Raji (cell line): ENCODE results near the gene SLC1A1.

Experiments used
- POLR2A ChIP-seq: IDR thresholded peaks from 2 replicates; pipeline ENCODE4 v1.6.1; 2011; ENCODE audit warnings: low read depth, low read length, control low read depth; ENCODE audit not compliant: insufficient read depth

SLC1A1 gene

GRCh38 chr9:4583001-4583400, 92.7 kb downstream of the SLC1A1 start:
- TF ChIP-seq POLR2A: no peak

GRCh38 chr9:4584636-4585035, 94.4 kb downstream of the SLC1A1 start:
- no peak for TF ChIP-seq POLR2A

- TF ChIP-seq POLR2A: no peak
Observed at GRCh38 chr9:4585135-4585534, 94.9 kb downstream of the SLC1A1 start.

- TF ChIP-seq POLR2A: no peak
Observed at GRCh38 chr9:4588721-4589120, 98.5 kb downstream of the SLC1A1 start.

GRCh38 chr9:4590430-4591122, 100.3 kb downstream of the SLC1A1 start:
- TF ChIP-seq POLR2A: no peak

- TF ChIP-seq POLR2A: no peak
Observed at GRCh38 chr9:4591123-4591500, 100.8 kb downstream of the SLC1A1 start.

- no peak for TF ChIP-seq POLR2A
Observed at GRCh38 chr9:4592295-4592694, 102.0 kb downstream of the SLC1A1 start.

- TF ChIP-seq POLR2A: no peak
Observed at GRCh38 chr9:4592886-4593285, 102.6 kb downstream of the SLC1A1 start.

GRCh38 chr9:4594545-4594944, 104.3 kb downstream of the SLC1A1 start:
- no peak for TF ChIP-seq POLR2A

GRCh38 chr9:4594994-4595393, 104.7 kb downstream of the SLC1A1 start:
- no peak for TF ChIP-seq POLR2A

GRCh38 chr9:4596165-4596922, 106.1 kb downstream of the SLC1A1 start:
- no peak for TF ChIP-seq POLR2A

- no peak for TF ChIP-seq POLR2A
Observed at GRCh38 chr9:4600368-4600767, 110.1 kb downstream of the SLC1A1 start.

- TF ChIP-seq POLR2A: no peak
Observed at GRCh38 chr9:4603830-4604229, 113.6 kb downstream of the SLC1A1 start.

- no peak for TF ChIP-seq POLR2A
Observed at GRCh38 chr9:4604678-4605095, 114.4 kb downstream of the SLC1A1 start.

GRCh38 chr9:4614627-4615026, 124.4 kb downstream of the SLC1A1 start:
- TF ChIP-seq POLR2A: no peak

GRCh38 chr9:4615251-4615650, 125.0 kb downstream of the SLC1A1 start:
- TF ChIP-seq POLR2A: no peak
